Spleen (tissue), 11 donors: Measurements from ENCODE around the gene C3orf49. TPM values are rescaled to one million over a fixed set of nuclear protein-coding genes. Genes with fewer than 3 reads are reported as not detected.
A peak's percentile ranks its signal among the peaks of the same experiment; 100 is the strongest.

Source experiments
- DNase-seq: peaks from one replicate; pipeline ENCODE4 v3.0.0-alpha.2; 2020
- H3K27ac ChIP-seq, 8 donors: fragments of 200-600 bp; sonication (generic) in 7 of 8; 1 replicate in 4 of 8; 2 replicates in 4 of 8; pipeline versions ENCODE4 v1.5.0 to v1.8.0; 2016 to 2021; ENCODE audit warnings: inconsistent platforms in 4 of 8, mild to moderate bottlenecking in 4 of 8, moderate library complexity in 1 of 8
- H3K27me3 ChIP-seq, 7 donors: fragments of 200-600 bp; sonication (generic) in 6 of 7; replicated peaks in 1 of 7; 1 replicate in 4 of 7; 2 replicates in 3 of 7; pipeline versions ENCODE4 v1.5.0 to v1.8.0; 2016 to 2021; ENCODE audit warnings: inconsistent platforms in 3 of 7, mild to moderate bottlenecking in 1 of 7
- H3K36me3 ChIP-seq, 6 donors: fragments of 200-600 bp; sonication (generic) in 5 of 6; 1 replicate in 4 of 6; 2 replicates in 2 of 6; pipeline versions ENCODE4 v1.5.0 to v1.8.0; 2016 to 2021; ENCODE audit warnings: inconsistent platforms in 2 of 6
- H3K4me1 ChIP-seq, 6 donors: fragments of 200-600 bp; sonication (generic) in 5 of 6; 1 replicate in 3 of 6; 2 replicates in 3 of 6; pipeline versions ENCODE4 v1.5.0 to v1.8.0; 2016 to 2021; ENCODE audit warnings: inconsistent platforms in 3 of 6
- H3K4me3 ChIP-seq, 8 donors: fragments of 200-600 bp; sonication (generic) in 7 of 8; 1 replicate in 4 of 8; 2 replicates in 4 of 8; pipeline versions ENCODE4 v1.5.0 to v1.8.0; 2016 to 2021; ENCODE audit warnings: inconsistent platforms in 4 of 8, mild to moderate bottlenecking in 4 of 8, moderate library complexity in 2 of 8
- H3K9me3 ChIP-seq, 8 donors: fragments of 200-600 bp; sonication (generic) in 7 of 8; 1 replicate in 4 of 8; 2 replicates in 4 of 8; pipeline versions ENCODE4 v1.5.0 to v1.8.0; 2016 to 2021; ENCODE audit warnings: inconsistent platforms in 4 of 8
- POLR2A ChIP-seq, 3 donors: fragments of 450-650 bp; IDR thresholded peaks; one replicate each; pipeline ENCODE4 v1.5.1; 2017; ENCODE audit warnings: antibody characterized with exemption in 3 of 3, mild to moderate bottlenecking in 1 of 3
- POLR2AphosphoS5 ChIP-seq, 3 donors: sonication (generic); formaldehyde crosslinking; IDR thresholded peaks; one replicate each; pipeline ENCODE4 v1.5.1; 2017; ENCODE audit warnings: antibody characterized with exemption in 3 of 3
- WGBS, 5 donors: extraction: QIAGEN DNeasy Blood & Tissue Kit in 3 of 5; methylation state at CpG; one replicate each; pipeline versions ENCODE4 v1.1.5 to v1.1.7; 2013 to 2018; 5-methylcytosine and 5-hydroxymethylcytosine counted together
- intact Hi-C: fragments of 100-400 bp; cut with DNase I; formaldehyde crosslinking; loops from one replicate; pipeline ENCODE4 v1.15.0; 2023; ENCODE audit warnings: low total_unique reads
- polyA plus RNA-seq, 3 donors: library from polyadenylated mRNA; stranded (reverse); fragments of 200-250 nt; gene quantifications; one replicate each; pipeline ENCODE4 v1.2.1, GENCODE V29; 2013
- total RNA-seq, 7 donors: library from RNA; depleted of rRNA in 3 of 7; stranded (reverse); fragments of >200 nt in 3 of 7; fragmentation: NEBNext Ultra II Directional in 4 of 7; extraction: Animal tissue kit (Norgen Biotek cat#: 25700) in 4 of 7; gene quantifications; one replicate each; pipeline versions ENCODE4 v1.1.0 to v1.2.1, GENCODE V29; 2016 to 2021
- TF ChIP-seq, protein P1 (sequence below), 11 experiments: fragments of 200-600 bp in 7 of 11; fragments of 450-650 bp in 4 of 11; sonication (generic) in 4 of 11; IDR thresholded peaks in 8 of 11; conservative IDR thresholded peaks in 3 of 11; 1 replicate in 7 of 11; 2 replicates in 4 of 11; pipeline versions ENCODE4 v1.4.0 to v1.8.0; 2016 to 2021; ENCODE audit warnings: antibody characterized with exemption in 11 of 11, inconsistent platforms in 4 of 11, mild to moderate bottlenecking in 1 of 11
- donor health status: healthy with polysubstance abuse.
- donor health status: DM: no; HTN: no; CAD: no; lungs with moderate emphysema.
- donor health status: DM: no; HTN: no; CAD: no.
- donor health status: Bipolar disorder and iron deficiency.
- donor health status: healthy.
- donor health status: DM: no; HTN: no; CAD: no.
- donor health status: DM: yes; HTN: yes; CAD: no.

Gene C3orf49
- total and polyA plus RNA-seq, 10 donors, result not detected

GRCh38 chr3:63872135-63872924 lies 53.2 kb downstream of the C3orf49 start:
- H3K27ac ChIP-seq, result no peak overlapping the region
- WGBS, 5 donors, result 90 to 96% (median 95%) methylated on average over 2 of the region's 2 CpGs
- no peaks in the 10 kb centered on the region for H3K9me3 ChIP-seq
- intact Hi-C loops, result no loop called here
- no peak for DNase-seq
- TF ChIP-seq, protein P1, sequence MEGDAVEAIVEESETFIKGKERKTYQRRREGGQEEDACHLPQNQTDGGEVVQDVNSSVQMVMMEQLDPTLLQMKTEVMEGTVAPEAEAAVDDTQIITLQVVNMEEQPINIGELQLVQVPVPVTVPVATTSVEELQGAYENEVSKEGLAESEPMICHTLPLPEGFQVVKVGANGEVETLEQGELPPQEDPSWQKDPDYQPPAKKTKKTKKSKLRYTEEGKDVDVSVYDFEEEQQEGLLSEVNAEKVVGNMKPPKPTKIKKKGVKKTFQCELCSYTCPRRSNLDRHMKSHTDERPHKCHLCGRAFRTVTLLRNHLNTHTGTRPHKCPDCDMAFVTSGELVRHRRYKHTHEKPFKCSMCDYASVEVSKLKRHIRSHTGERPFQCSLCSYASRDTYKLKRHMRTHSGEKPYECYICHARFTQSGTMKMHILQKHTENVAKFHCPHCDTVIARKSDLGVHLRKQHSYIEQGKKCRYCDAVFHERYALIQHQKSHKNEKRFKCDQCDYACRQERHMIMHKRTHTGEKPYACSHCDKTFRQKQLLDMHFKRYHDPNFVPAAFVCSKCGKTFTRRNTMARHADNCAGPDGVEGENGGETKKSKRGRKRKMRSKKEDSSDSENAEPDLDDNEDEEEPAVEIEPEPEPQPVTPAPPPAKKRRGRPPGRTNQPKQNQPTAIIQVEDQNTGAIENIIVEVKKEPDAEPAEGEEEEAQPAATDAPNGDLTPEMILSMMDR (IDR thresholded peaks at IDR 0.05 in 8 of 11, conservative IDR thresholded peaks at IDR 0.05 in 3 of 11), result no peak
- H3K4me3 ChIP-seq, result no peak overlapping the region
- H3K27me3 ChIP-seq, result no peaks in the 10 kb centered on the region
- H3K4me1 ChIP-seq, result peaks cover 3 to 90% (median 40%) of the 10 kb centered on the region in 6 donors
- H3K36me3 ChIP-seq, result peaks cover 0 to 16% (median 0%) of the 10 kb centered on the region in 6 donors

- TF ChIP-seq POLR2A (IDR thresholded peaks at IDR 0.05) (no peak), POLR2AphosphoS5 (IDR thresholded peaks at IDR 0.05) (no peak)
- TF ChIP-seq, protein P1 (IDR thresholded peaks at IDR 0.05 in 8 of 11, conservative IDR thresholded peaks at IDR 0.05 in 3 of 11), result no peak
- H3K4me1 ChIP-seq, result peaks cover 3 to 93% (median 38%) of the 10 kb centered on the region in 6 donors
- WGBS, 5 donors, result 43 to 80% (median 61%) methylated on average over 3 of the region's 3 CpGs
- H3K27me3 ChIP-seq, result no peaks in the 10 kb centered on the region
- peak overlapping the region in 1 of 8 donors; percentile 18 for H3K27ac ChIP-seq
- intact Hi-C loops, result no loop called here
- H3K9me3 ChIP-seq, result no peaks in the 10 kb centered on the region
- peaks cover 0 to 11% (median 0%) of the 10 kb centered on the region in 6 donors for H3K36me3 ChIP-seq
- H3K4me3 ChIP-seq, result no peak overlapping the region
- DNase-seq, result no peak
Measured at GRCh38 chr3:63874769-63875168, 55.7 kb downstream of the C3orf49 start.

DNA sequence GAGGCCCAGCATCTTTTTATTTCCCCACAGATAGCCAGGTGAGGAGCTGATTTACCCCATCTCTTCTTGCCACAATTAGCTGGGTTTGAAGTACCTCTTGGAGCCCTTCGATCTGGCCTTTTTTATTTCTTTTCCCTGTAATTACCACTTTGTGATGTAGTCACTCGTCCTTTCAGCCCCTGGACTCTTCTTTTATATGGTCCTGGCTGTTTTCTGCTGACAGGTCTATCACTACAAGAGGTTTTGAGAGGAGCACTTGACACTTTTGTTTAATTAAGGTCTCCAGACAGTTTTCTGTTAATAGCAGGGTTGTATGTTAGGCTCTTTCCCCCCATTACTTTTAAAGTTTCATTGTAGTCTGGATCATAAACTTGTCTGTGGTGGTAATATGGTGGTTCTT lies 56.4 kb downstream of the C3orf49 start:
- Histone ChIP-seq H3K27me3 (no peaks in the 10 kb centered on the region), H3K4me1 (peaks cover 3 to 93% (median 32%) of the 10 kb centered on the region in 6 donors), H3K4me3 (no peak overlapping the region), H3K9me3 (no peaks in the 10 kb centered on the region), H3K36me3 (peaks cover 0 to 11% (median 0%) of the 10 kb centered on the region in 6 donors), H3K27ac (no peak overlapping the region)
- no peak for TF ChIP-seq POLR2A (IDR thresholded peaks at IDR 0.05)
- TF ChIP-seq, protein P1 (IDR thresholded peaks at IDR 0.05 in 8 of 11, conservative IDR thresholded peaks at IDR 0.05 in 3 of 11), result no peak
- no peak for TF ChIP-seq POLR2AphosphoS5 (IDR thresholded peaks at IDR 0.05)
- intact Hi-C loops, result no loop called here
- 88 to 96% (median 93%) methylated on average over 2 of the region's 2 CpGs for WGBS, 5 donors
- no peak for DNase-seq

- Histone ChIP-seq H3K9me3 (no peaks in the 10 kb centered on the region), H3K4me1 (peaks cover 0 to 91% (median 29%) of the 10 kb centered on the region in 6 donors), H3K27ac (no peak overlapping the region), H3K36me3 (peaks cover 0 to 11% (median 0%) of the 10 kb centered on the region in 6 donors), H3K27me3 (no peaks in the 10 kb centered on the region), H3K4me3 (no peak overlapping the region)
- TF ChIP-seq, protein P1 (IDR thresholded peaks at IDR 0.05 in 8 of 11, conservative IDR thresholded peaks at IDR 0.05 in 3 of 11), result no peak
- TF ChIP-seq POLR2AphosphoS5 (IDR thresholded peaks at IDR 0.05), result no peak
- TF ChIP-seq POLR2A (IDR thresholded peaks at IDR 0.05), result no peak
- WGBS, 5 donors, result 75 to 85% (median 82%) methylated on average over 3 of the region's 3 CpGs
- no peak for DNase-seq
- intact Hi-C loops, result no loop called here
Measured at GRCh38 chr3:63876260-63876659, 57.2 kb downstream of the C3orf49 start.
